Retinal pigment epithelial cell (primary cell): ENCODE data around the gene C11orf97.

ENCODE experiments used
- DNase-seq: peaks from one replicate; pipeline ENCODE4 v3.0.0-alpha.2; 2010; ENCODE audit warnings: low read depth
- H3K4me3 ChIP-seq: 2 replicates; pipeline ENCODE4 v1.5.1; 2011; ENCODE audit warnings: mild to moderate bottlenecking, low read length, control low read depth, moderate library complexity
- CTCF ChIP-seq: conservative IDR thresholded peaks from 2 replicates; pipeline ENCODE4 v1.5.1; 2011; ENCODE audit warnings: low read depth, low read length, control low read depth, inconsistent platforms

C11orf97 gene

GRCh38 chr11:94513091-94513490, 830 bp downstream of the C11orf97 start:
- no peak overlapping the region for H3K4me3 ChIP-seq
- no peak for TF ChIP-seq CTCF
- DNase-seq: peak; percentile 12

- no peak for TF ChIP-seq CTCF
These were observed 3.1 kb downstream of the C11orf97 start for GRCh38 chr11:94515398-94515797.

GRCh38 chr11:94516725-94517124, 4.5 kb downstream of the C11orf97 start:
- no peak for TF ChIP-seq CTCF
- H3K4me3 ChIP-seq: no peak overlapping the region
- no peak for DNase-seq

More at GRCh38 chr11:94515398-94515797, 3.1 kb downstream of the C11orf97 start:
- DNase-seq: no peak
- no peak overlapping the region for H3K4me3 ChIP-seq

- no peak for DNase-seq
- H3K4me3 ChIP-seq: no peak overlapping the region
- no peak for TF ChIP-seq CTCF
These were observed 6.0 kb downstream of the C11orf97 start for GRCh38 chr11:94518300-94518699.

- H3K4me3 ChIP-seq: no peak overlapping the region
- peak; percentile 58 for TF ChIP-seq CTCF
- DNase-seq: no peak
These were observed 7.3 kb downstream of the C11orf97 start for GRCh38 chr11:94519478-94520084.

GRCh38 chr11:94521684-94522083, 9.4 kb downstream of the C11orf97 start:
- TF ChIP-seq CTCF: peak; percentile 53
- no peak for DNase-seq
- no peak overlapping the region for H3K4me3 ChIP-seq

GRCh38 chr11:94524341-94524740, 12.1 kb downstream of the C11orf97 start:
- no peak for DNase-seq
- no peak for TF ChIP-seq CTCF
- no peak overlapping the region for H3K4me3 ChIP-seq
